Vagina (tissue), 2 donors: ENCODE measurements around the gene DNAH8.

Experiments used
- POLR2A ChIP-seq, 2 donors: fragments of 450-650 bp; IDR thresholded peaks; one replicate each; pipeline ENCODE4 v1.6.1; 2017; ENCODE audit warnings: antibody characterized with exemption in 2 of 2, mild to moderate bottlenecking in 2 of 2, moderate library complexity in 2 of 2
- TF ChIP-seq, protein P1 (sequence below), 3 experiments: fragments of 450-650 bp in 2 of 3; fragments of 200-600 bp in 1 of 3; sonication (generic) in 1 of 3; IDR thresholded peaks; one replicate each; pipeline ENCODE4 v1.5.1; 2017 to 2019; ENCODE audit warnings: antibody characterized with exemption in 3 of 3, mild to moderate bottlenecking in 2 of 3, moderate library complexity in 2 of 3

DNA sequence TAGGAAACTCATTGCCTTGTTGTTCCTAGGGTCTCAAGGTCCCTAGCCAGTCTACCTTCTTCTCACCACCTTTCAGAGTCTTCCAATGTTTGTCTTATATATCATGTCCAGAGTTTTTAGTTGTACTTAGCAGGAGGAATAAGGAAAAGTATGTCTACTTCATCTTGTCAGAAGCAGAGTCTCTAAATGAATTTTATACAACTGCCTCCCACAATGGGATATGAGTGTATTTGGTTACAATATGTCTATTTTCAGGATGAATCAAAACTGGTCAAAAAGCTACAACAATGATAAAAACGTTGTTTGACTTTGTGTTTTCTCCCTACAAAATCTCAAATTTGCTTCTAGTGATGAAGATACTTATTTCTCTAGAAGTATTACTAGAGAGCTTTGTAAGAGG is 19.2 kb upstream of the DNAH8 start:
- no peak for TF ChIP-seq POLR2A (IDR thresholded peaks at IDR 0.05)
- TF ChIP-seq, protein P1, sequence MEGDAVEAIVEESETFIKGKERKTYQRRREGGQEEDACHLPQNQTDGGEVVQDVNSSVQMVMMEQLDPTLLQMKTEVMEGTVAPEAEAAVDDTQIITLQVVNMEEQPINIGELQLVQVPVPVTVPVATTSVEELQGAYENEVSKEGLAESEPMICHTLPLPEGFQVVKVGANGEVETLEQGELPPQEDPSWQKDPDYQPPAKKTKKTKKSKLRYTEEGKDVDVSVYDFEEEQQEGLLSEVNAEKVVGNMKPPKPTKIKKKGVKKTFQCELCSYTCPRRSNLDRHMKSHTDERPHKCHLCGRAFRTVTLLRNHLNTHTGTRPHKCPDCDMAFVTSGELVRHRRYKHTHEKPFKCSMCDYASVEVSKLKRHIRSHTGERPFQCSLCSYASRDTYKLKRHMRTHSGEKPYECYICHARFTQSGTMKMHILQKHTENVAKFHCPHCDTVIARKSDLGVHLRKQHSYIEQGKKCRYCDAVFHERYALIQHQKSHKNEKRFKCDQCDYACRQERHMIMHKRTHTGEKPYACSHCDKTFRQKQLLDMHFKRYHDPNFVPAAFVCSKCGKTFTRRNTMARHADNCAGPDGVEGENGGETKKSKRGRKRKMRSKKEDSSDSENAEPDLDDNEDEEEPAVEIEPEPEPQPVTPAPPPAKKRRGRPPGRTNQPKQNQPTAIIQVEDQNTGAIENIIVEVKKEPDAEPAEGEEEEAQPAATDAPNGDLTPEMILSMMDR (IDR thresholded peaks at IDR 0.05), result no peak
